GM12865 (cell line): ENCODE measurements around the gene LHFPL3.
"Not testable (repeated sequence)": the region's sequence is repeated elsewhere in the genome, so short reads cannot be mapped to it uniquely, and the experiment has no call there.

Experiments
- DNase-seq: peaks from one replicate; pipeline ENCODE4 v3.0.0; 2010; ENCODE audit warnings: low read depth
- H3K4me3 ChIP-seq: 2 replicates; pipeline ENCODE4 v1.5.1; 2011; ENCODE audit warnings: mild to moderate bottlenecking, low read depth, low read length, control low read depth
- TF ChIP-seq, protein P1 (sequence below): IDR thresholded peaks from 2 replicates; pipeline ENCODE4 v1.5.1; 2011; ENCODE audit warnings: low read length, control low read depth, low read depth, inconsistent platforms; ENCODE audit not compliant: insufficient read depth; ENCODE audit errors: missing control alignments

The LHFPL3 gene

DNA sequence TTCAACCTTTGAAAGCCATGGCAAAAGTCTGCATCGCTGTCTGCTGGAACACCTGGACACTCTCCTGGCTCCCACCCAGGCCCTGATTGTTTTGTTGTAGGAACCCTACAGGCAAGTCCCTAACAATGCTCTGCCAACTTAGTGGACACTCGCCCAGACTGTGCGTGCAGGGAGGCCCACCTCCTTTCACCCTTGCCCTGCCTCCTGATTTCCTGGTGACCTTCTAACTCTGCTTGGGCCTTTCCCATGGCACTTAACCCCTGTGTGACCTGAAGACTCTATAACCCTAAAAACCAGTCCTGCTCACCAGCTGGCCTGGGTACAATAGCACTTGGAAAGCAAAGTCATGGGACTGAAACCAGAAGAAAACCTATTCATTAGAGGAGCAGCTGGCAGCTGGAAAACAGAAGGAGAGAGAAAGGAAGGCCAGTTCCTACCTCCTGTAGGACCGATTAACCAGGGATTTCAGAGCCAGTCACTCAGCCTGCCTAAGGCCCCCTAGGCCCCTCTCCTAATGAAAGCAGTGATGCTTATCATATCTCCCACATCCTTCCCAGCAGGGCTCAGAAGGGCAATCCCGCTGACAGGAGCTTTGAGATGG, 602.9 kb downstream of the LHFPL3 start:
- no peak overlapping the region for H3K4me3 ChIP-seq
- no peak for DNase-seq
- TF ChIP-seq, protein P1, sequence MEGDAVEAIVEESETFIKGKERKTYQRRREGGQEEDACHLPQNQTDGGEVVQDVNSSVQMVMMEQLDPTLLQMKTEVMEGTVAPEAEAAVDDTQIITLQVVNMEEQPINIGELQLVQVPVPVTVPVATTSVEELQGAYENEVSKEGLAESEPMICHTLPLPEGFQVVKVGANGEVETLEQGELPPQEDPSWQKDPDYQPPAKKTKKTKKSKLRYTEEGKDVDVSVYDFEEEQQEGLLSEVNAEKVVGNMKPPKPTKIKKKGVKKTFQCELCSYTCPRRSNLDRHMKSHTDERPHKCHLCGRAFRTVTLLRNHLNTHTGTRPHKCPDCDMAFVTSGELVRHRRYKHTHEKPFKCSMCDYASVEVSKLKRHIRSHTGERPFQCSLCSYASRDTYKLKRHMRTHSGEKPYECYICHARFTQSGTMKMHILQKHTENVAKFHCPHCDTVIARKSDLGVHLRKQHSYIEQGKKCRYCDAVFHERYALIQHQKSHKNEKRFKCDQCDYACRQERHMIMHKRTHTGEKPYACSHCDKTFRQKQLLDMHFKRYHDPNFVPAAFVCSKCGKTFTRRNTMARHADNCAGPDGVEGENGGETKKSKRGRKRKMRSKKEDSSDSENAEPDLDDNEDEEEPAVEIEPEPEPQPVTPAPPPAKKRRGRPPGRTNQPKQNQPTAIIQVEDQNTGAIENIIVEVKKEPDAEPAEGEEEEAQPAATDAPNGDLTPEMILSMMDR = no peak

- H3K4me3 ChIP-seq = no peak overlapping the region
- DNase-seq = no peak
- TF ChIP-seq, protein P1 = no peak
Measured at GRCh38 chr7:104933022-104933421, 604.6 kb downstream of the LHFPL3 start.

GRCh38 chr7:104933521-104933988, 605.2 kb downstream of the LHFPL3 start:
- DNase-seq = no peak
- no peak overlapping the region for H3K4me3 ChIP-seq
- TF ChIP-seq, protein P1 = no peak

GRCh38 chr7:104934665-104935064, 606.3 kb downstream of the LHFPL3 start:
- TF ChIP-seq, protein P1 = no peak
- no peak overlapping the region for H3K4me3 ChIP-seq
- no peak for DNase-seq

DNA sequence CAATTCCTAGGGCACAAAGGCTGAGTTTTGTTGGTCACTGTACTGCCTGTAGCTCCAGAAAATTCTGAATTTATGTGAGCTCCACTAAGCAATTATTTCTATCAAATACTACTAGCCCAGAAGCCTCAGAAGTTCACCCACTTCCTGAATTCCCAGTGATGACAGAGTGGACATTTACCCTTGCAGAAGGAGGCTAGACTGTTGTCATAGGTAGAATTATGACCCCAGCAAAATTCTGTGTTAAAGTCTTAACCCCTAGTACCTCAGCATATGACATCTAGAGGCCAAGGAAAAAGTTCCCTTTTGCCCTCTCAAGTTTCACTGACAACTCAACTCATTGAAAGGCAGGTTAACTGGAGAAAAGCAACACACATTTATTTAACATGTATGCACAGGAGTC, 606.9 kb downstream of the LHFPL3 start:
- TF ChIP-seq, protein P1 = no peak
- no peak overlapping the region for H3K4me3 ChIP-seq

GRCh38 chr7:104936546-104936945, 608.1 kb downstream of the LHFPL3 start:
- TF ChIP-seq, protein P1 = no peak
- no peak overlapping the region for H3K4me3 ChIP-seq
- no peak for DNase-seq

More for the DNA sequence above, 606.9 kb downstream of the LHFPL3 start:
- no peak for DNase-seq

DNA sequence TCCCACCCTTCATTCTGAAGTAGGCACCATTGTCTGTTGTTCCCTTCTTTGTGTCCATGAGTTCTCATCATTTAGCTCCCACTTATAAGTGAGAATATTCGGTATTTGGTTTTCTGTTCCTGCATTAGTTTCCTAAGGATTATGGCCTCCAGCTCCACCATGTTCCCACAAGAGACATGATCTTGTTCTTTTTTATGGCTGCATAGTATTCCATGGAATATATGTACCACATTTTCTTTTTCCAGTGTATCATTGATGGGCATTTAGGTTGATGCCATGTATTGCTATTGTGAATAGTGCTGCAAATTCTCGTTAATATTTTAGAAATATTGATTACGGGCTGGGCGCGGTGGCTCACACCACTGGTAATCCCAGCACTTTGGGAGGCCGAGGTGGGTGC, 609.1 kb downstream of the LHFPL3 start:
- not testable (repeated sequence) for DNase-seq

More for the DNA sequence above, 609.1 kb downstream of the LHFPL3 start:
- H3K4me3 ChIP-seq = not testable (repeated sequence)
